Measurements from ENCODE around the gene GIMAP5.

The GIMAP5 gene

GRCh38 chr7:150737265-150738055 lies at the start of gene GIMAP5:
GIMAP5 (plus strand) TSS chr7:150737418; CDS start chr7:150740885, 3,467 bp downstream.
- no peak for DNase-seq (ENCODE audit: low spot score)

DNA sequence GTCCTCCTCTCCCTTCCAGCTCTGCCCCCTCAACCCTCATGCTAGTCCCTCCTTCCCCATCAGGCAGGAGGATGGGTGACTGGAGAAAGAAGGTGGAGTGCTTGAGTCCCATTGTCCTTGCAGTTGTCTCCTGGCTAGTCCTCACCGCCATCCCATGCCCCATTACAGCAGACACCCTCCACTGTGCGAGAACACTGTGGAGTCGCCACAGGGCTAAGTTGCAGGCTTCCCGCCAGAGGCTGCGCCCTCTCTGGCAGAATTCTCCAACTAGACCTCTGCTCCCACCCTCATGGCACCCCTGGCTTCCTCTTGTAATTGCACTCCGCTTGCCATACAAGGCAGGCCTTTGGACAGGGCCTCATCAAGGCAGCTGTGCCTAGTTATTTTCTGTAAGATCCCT lies 48.6 kb upstream of the GIMAP5 start:
- DNase-seq (ENCODE audit: low spot score), result no peak

DNA sequence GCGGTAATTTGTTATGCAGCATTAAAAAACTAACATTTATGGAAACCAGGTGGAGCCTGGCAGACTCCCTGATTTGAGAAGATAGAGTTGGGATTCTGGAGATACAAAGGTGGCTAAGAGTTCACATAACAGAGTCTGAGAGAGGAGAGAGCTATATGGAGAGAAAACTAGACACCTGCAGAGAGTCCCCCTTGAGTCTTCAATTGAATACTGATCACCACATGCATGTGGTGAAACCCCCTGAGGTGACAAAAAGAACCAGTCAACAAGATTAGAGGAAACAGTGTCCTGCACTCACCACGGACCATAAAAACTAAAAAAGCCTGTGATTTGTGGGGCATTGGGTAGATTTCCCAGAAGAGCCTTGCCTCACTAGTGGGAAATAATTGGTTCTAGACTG lies 41.6 kb upstream of the GIMAP5 start:
- DNase-seq (ENCODE audit: low spot score), result no peak

DNA sequence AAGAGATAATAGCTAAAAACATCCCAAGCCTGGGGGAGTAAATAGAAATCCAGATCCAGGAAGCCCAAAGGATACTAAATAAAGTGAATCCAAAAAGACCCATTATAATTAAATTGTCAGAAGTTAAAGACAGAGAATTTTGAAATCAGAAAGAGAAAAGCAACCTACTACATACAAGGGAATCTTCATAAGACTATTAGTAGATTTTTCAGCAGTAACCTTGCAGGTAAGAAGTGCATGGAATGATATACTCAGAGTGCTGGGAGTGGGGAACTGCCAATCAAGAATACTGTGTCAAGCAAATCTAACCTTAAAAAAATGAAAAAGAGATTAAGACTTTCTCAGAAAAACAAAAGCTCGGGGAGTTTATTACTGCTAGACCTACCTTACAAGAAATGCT lies 34.0 kb upstream of the GIMAP5 start:
- DNase-seq (ENCODE audit: low spot score), result no peak

- DNase-seq (ENCODE audit: low spot score), result no peak
Observed at GRCh38 chr7:150715293-150715692, 21.9 kb upstream of the GIMAP5 start.

DNA sequence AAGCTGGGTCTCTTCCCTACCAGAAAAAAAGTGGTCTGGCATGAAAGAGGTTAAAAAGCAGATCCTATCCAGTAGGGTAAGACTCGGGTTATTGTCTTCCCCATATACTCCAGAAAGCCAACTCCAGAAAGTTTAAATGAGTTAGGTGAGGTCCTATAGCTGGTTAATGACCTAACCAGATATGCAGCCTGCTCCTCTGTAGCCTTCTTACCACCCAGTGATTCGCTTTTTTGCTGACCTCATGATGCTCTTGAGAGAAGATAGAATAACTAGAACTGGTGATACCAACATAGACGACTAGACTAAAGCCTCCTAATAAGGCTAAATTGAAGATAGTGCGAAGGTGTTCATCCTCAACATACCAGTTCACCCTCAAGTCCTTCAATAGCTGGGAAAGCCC lies 21.5 kb upstream of the GIMAP5 start:
- DNase-seq (ENCODE audit: low spot score), result no peak

DNA sequence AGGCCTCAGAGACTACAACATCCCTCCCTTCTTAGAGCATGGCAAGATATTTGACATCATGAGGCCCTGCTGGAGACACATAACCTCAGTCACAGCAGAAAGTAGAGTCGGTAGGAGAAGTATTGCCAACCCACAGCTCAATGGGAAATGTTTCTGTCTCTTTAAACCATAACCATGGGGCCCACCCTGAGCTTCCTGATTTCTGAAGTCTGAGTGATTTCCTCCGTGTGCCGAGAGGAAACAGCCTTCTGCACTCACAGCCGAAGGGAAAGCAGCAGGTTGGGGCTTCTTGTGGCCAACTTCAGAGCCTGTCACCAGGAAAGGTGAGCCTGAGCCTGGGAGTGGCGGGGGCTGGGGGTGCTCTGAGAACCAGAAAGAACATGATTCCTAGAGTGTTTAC lies 20.9 kb upstream of the GIMAP5 start, which contains the start of gene GIMAP1:
TSS of gene GIMAP1 (plus strand) at position 246 of the 400 bp plus-strand sequence. CDS start 2,435 bp downstream, outside the sequence.
- no peak for DNase-seq (ENCODE audit: low spot score)

DNA sequence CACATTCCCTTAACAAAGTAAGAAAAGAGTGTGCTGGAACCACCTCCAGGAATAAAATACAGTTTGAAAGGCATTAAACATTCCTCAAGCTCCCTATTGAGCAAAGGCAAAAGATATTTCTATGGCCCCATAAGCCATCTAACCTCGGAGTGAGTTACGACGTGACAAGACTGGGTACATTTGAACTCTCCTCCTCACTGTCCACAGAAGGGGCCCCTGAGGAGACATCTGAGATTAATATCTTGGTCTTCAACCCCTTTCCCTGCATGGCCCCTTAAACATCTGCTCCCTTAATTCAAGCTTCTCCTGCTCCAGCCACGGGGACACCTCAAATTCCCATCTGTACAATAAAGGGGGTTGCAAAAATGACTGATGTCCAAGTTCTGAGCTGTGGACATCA lies 20.3 kb upstream of the GIMAP5 start:
- no peak for DNase-seq (ENCODE audit: low spot score)

DNA sequence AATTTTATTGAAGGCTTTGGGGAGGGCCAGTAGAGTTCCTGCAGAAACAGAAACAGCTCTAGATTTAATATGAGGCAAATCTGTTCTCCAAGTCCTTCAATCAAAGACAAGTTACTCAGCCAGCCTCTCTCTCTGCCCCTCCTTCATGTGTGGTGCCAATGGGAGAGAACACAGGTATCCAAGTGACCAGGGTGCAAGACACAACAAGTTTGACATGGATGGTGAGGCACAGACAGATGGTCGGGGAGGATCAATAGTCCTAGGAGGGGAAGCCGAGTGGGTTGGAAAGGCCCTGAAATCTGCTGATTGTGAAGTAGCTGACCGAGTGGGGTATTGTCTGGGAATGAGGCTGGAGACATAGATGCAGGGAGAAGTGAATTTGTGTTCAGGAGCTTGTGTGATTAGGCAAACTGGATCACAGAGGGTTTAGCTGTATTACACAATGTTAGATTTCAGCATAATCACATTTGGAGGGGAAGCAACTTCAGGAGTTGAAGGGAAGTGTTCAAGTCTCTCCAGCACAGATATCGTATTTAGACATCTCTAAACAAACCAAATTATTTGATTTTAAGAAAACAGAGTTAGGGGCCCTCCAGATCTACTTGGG lies 19.3 kb upstream of the GIMAP5 start:
- no peak for DNase-seq (ENCODE audit: low spot score)

DNA sequence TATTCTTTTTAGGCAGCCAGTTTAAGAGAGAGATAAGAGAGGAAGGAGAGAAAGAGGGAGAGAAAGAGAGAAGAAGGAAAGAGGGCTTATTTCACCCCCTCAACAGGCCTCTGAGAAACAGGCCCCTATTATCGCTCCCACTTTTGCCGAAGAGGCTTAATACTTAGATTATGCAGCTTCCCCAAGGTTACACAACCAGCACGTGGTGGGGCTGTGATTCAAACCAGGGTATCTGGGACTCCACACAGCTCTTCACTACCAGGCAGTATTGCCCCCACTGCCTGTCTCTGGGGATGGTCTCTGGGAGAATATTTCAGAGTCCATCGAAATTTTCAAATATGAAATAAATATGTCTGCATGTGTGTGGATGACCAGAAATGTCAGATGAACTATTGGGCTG lies 17.8 kb upstream of the GIMAP5 start:
- no peak for DNase-seq (ENCODE audit: low spot score)

- DNase-seq (ENCODE audit: low spot score), result no peak
Observed at GRCh38 chr7:150719960-150720891, 17.0 kb upstream of the GIMAP5 start.

- no peak for DNase-seq (ENCODE audit: low spot score)
Observed at GRCh38 chr7:150721970-150722373, 15.2 kb upstream of the GIMAP5 start.

- no peak for DNase-seq (ENCODE audit: low spot score)
Observed at GRCh38 chr7:150722431-150722931, 14.7 kb upstream of the GIMAP5 start.

GRCh38 chr7:150723467-150723866 lies 13.8 kb upstream of the GIMAP5 start:
- no peak for DNase-seq (ENCODE audit: low spot score)

- DNase-seq (ENCODE audit: low spot score), result no peak
Observed at GRCh38 chr7:150727381-150727780, 9.8 kb upstream of the GIMAP5 start.

DNA sequence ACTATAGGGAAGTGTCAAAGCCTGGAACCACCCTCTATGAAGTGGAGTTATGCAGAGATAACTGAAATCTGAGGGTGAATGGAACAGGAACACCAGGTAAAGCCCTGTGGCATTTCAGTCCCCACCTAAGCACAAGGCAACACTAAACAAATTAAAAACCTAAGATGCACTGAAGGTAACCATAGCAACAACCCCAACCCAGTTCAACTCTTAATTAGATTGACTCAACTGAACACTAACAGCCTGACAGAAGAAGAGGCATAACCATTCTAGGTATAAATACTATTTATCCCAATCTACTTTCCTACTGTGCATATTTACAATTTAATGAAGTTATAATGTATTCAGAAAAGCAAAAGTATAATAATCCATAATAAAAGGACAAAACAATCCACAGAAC lies 9.2 kb upstream of the GIMAP5 start:
- no peak for DNase-seq (ENCODE audit: low spot score)

DNA sequence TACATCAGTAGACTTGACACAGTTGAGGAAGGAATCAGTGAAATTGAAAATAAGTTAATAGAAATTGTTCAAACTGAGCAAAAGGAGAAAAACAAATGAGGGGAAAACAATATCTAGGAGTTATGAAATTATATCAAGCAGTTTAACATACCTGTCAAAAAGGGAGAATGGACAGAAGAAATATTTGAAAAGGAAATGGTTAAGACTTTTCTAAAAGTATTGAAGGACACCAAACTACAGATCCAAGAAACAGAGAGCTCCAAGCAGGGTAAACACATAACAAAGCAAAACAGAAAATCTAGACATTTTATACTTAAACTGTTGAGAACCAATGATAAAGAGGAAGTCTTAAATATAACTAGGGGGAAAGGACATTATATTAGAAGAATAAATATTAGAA lies 8.6 kb upstream of the GIMAP5 start:
- no peak for DNase-seq (ENCODE audit: low spot score)

DNA sequence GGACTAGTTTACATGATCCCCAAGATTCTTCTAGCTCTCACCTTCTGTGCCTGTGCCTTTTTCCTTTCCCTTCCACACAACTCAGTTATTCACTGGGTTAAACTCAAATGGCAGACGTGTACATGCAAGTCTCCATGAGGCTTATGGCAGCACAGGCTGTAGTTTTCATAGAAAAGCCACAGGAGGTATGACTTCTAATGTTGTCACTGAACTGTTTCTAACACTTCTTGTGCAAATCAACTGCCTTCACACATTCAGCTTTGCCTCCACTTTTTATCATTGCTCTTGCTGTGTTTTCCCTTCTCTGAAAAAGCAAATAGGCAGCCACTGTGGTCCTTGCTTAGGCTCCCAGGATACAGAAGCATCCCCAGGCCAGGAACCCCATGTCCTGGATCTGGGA lies 5.3 kb upstream of the GIMAP5 start:
- no peak for DNase-seq (ENCODE audit: low spot score)

DNA sequence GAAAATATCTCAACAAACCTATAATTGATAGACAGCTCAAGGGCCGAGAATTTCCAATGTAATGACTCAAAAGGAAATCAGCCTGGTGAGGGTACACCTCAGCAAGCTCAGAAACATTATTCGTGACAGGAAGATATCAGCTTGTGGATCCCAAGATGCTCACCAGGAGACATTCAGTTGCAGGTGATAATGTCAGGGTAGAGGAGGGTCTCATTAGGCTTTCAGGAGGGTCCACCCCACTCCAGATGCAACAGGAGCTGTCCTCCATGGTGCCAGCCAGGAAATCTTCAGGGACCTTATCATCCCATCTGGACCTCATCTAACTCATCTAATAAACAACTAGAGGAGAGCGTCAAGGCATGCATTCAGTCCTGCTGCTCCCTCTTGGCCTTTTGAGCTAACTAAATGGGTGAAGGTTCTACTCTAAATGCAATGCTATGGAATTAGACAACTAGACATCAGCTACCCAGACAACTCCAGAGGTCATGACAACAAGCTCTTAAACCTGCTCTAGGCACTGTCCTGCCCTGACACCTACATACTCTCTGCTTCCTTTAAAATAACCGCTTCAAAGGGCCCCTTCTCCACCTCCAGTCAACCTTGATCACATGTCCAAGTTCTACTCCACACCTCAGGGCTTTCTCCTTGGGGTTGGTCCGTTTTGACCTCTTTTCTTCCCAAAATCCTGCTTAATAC lies 4.3 kb upstream of the GIMAP5 start:
- DNase-seq (ENCODE audit: low spot score), result no peak

GRCh38 chr7:150733482-150734095 lies 3.6 kb upstream of the GIMAP5 start:
- no peak for DNase-seq (ENCODE audit: low spot score)

DNA sequence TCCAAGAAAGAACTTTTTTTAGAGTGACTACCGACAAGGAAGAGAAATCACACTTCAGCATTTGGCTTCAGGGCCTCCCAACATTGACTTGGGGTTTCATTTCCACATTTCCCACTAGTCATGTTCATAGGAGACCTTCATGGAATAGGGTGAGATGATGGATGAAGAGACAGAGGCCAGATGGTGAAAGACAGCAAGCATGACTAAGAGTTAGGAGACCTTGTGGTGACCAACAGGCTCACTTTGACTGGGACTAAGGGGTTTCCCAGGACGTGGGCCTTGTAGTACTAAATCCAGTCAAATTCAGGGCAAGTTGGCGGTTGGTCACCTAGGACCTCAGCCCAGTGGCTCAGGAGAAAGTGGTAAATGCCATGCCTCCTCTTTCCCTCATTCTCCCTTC lies 3.0 kb upstream of the GIMAP5 start:
- no peak for DNase-seq (ENCODE audit: low spot score)
